ENCODE data around the gene CFDP1. TPM values are rescaled to one million over a fixed set of nuclear protein-coding genes. Genes with fewer than 3 reads are reported as not detected.

CFDP1 gene
- total and polyA plus RNA-seq, 2 experiments from 2014 or later = 97.1 to 116 TPM

- no peak for DNase-seq (ENCODE audit: low spot score)
- H3K9me2 ChIP-seq (replicated peaks; ENCODE audit: insufficient read depth) = no peaks in the 10 kb centered on the region
- H2AFZ ChIP-seq = no peak overlapping the region
- H3K27me3 ChIP-seq = no peaks in the 10 kb centered on the region
- TF ChIP-seq CTCF (IDR thresholded peaks at IDR 0.05; ENCODE audit: poor library complexity) = no peak
- no peak for TF ChIP-seq EZH2phosphoT487 (IDR thresholded peaks at IDR 0.05; ENCODE audit: low read depth, severe bottlenecking, unreplicated experiment)
- TF ChIP-seq EZH2 (IDR thresholded peaks at IDR 0.05; ENCODE audit: borderline replicate concordance) = no peak
- no peak overlapping the region for H3K4me3 ChIP-seq
- H3K79me2 ChIP-seq = peaks cover 17% of the 10 kb centered on the region
- no peaks in the 10 kb centered on the region for H3K9me3 ChIP-seq (ENCODE audit: low read depth)
- WGBS (ENCODE audit: low lambda C conversion rate, missing lambda C conversion rate) = 85% methylated on average over 3 of the region's 3 CpGs
- no peaks in the 10 kb centered on the region for H3K36me3 ChIP-seq (replicated peaks; ENCODE audit: insufficient read depth, low read depth)
- peaks cover 57% of the 10 kb centered on the region for H3K4me1 ChIP-seq (ENCODE audit: insufficient read depth)
- no peak overlapping the region for H3K4me2 ChIP-seq
- no peaks in the 10 kb centered on the region for H4K20me1 ChIP-seq (ENCODE audit: insufficient read depth, poor library complexity, severe bottlenecking)
- peak overlapping the region; percentile 98 for H3K27ac ChIP-seq
Measured at GRCh38 chr16:75308011-75308410, 125.3 kb downstream of the CFDP1 start.

- H3K79me2 ChIP-seq = peaks cover 17% of the 10 kb centered on the region
- H3K27me3 ChIP-seq = no peaks in the 10 kb centered on the region
- WGBS (ENCODE audit: low lambda C conversion rate, missing lambda C conversion rate) = 90% methylated on average over 3 of the region's 3 CpGs
- no peak overlapping the region for H3K4me3 ChIP-seq
- H4K20me1 ChIP-seq (ENCODE audit: insufficient read depth, poor library complexity, severe bottlenecking) = no peaks in the 10 kb centered on the region
- no peaks in the 10 kb centered on the region for H3K36me3 ChIP-seq (replicated peaks; ENCODE audit: insufficient read depth, low read depth)
- H3K9me3 ChIP-seq (ENCODE audit: low read depth) = no peaks in the 10 kb centered on the region
- H3K27ac ChIP-seq = peak overlapping the region; percentile 98
- H3K9me2 ChIP-seq (replicated peaks; ENCODE audit: insufficient read depth) = no peaks in the 10 kb centered on the region
- DNase-seq (ENCODE audit: low spot score) = no peak
- TF ChIP-seq EZH2phosphoT487 (IDR thresholded peaks at IDR 0.05; ENCODE audit: low read depth, severe bottlenecking, unreplicated experiment) (no peak), CTCF (IDR thresholded peaks at IDR 0.05; ENCODE audit: poor library complexity) (no peak)
- no peak overlapping the region for H2AFZ ChIP-seq
- H3K4me1 ChIP-seq (ENCODE audit: insufficient read depth) = peaks cover 57% of the 10 kb centered on the region
- no peak overlapping the region for H3K4me2 ChIP-seq
Measured at GRCh38 chr16:75307506-75307905, 125.8 kb downstream of the CFDP1 start.

GRCh38 chr16:75306099-75306762, 127.1 kb downstream of the CFDP1 start:
- no peak overlapping the region for H3K4me3 ChIP-seq
- no peaks in the 10 kb centered on the region for H3K36me3 ChIP-seq (replicated peaks; ENCODE audit: insufficient read depth, low read depth)
- H2AFZ ChIP-seq = no peak overlapping the region
- peaks cover 19% of the 10 kb centered on the region for H3K79me2 ChIP-seq
- peaks cover 57% of the 10 kb centered on the region for H3K4me1 ChIP-seq (ENCODE audit: insufficient read depth)
- H3K9me3 ChIP-seq (ENCODE audit: low read depth) = no peaks in the 10 kb centered on the region
- no peaks in the 10 kb centered on the region for H4K20me1 ChIP-seq (ENCODE audit: insufficient read depth, poor library complexity, severe bottlenecking)
- peak; percentile 72 for DNase-seq (ENCODE audit: low spot score)
- 58% methylated on average over 9 of the region's 9 CpGs for WGBS (ENCODE audit: low lambda C conversion rate, missing lambda C conversion rate)
- H3K9me2 ChIP-seq (replicated peaks; ENCODE audit: insufficient read depth) = no peaks in the 10 kb centered on the region
- H3K4me2 ChIP-seq = peak overlapping the region; percentile 62
- TF ChIP-seq EZH2 (IDR thresholded peaks at IDR 0.05; ENCODE audit: borderline replicate concordance) (no peak), EZH2phosphoT487 (IDR thresholded peaks at IDR 0.05; ENCODE audit: low read depth, severe bottlenecking, unreplicated experiment) (no peak), CTCF (IDR thresholded peaks at IDR 0.05; ENCODE audit: poor library complexity) (no peak)
- H3K27ac ChIP-seq = peak overlapping the region; percentile 98
- H3K27me3 ChIP-seq = no peaks in the 10 kb centered on the region

Measured in hepatocyte (in vitro differentiated cells).